HPDE6-E6E7 (cell line): ENCODE data around the gene RTN4RL2.

Source experiments
- DNase-seq: peaks from one replicate; pipeline ENCODE4 v3.0.0; 2011; ENCODE audit warnings: missing footprints; ENCODE audit errors: extremely low spot score

Gene RTN4RL2

GRCh38 chr11:57481315-57481714 lies 21.0 kb downstream of the RTN4RL2 start:
- DNase-seq = no peak

DNA sequence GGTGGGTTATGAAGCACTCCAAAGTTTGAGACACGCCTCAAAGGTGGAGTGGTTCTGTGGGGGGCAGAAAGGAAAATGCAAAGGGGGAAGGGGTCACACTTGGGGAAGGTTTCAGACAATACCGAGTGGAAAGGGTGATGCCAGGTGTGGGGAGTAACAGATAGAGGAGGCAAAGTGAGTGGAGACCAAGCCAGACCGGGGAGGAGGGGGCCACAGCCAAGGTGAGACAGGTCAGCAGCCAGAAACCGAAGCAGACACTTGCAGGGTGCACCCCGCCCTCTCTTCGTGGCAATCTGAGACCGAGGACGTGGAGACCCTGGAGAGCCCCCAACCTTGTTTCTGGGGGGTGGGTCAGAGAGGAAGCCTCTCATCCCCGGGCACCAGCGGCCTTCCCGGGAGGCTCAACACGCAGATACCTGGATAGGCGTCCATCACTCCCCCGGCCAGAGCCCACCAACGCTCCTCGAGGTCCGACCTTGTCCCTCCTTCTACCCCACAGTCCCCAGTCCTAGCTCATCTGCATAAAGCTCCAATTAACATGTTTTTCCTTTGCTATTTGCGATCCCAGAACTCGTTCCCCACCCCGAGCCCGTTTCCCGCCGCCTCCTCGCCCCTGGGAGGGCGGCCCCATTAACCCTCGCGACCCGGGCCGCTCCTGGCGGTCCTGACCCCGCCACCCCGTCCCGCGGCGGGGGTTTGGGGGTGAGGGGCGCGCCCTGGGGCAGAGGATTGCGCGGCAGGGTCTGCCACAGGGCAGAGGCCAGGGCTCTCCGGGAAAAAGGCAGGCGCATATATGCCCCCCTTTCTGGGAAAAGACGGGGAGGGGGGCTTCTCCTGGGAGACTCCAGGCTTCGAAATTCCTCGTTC lies 21.8 kb downstream of the RTN4RL2 start:
- DNase-seq = no peak

DNA sequence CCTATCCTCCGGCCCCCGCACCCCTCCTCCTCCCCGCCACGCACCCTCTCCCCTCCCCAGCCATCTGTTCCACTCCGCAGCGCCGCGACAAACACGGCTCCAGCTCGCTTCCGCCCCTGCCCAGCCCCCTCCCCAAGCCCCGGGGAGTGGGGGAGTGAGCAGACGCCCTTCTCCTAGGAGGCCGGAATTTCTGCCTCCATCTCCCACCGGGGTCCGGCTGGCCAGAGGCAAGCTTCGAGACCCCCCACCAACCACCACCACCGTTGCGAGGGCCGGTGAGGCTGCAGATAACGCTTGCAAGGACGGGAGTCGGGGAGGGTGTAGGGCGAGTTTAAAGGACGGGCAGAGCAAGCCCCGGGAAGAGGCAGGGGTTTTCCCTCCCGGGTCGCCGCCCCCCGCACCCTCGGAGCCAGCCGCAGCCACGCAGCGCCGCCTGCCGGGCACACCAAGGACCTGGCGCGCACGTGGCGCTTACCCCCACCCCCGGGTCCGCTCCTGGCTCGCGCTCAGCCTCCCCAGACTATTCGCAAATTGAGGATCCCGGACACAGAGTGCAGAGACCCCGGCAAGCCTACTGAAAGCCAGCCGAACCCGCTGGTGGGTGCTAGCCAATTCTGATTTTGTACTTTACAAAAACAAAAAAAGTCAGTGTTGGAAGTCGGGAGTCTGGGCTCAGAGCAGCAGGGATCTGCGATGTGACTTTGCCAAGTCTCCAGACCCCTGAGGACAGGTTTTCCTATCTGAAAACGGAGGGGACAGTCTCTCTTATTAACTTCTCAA lies 22.6 kb downstream of the RTN4RL2 start:
- DNase-seq = no peak

DNA sequence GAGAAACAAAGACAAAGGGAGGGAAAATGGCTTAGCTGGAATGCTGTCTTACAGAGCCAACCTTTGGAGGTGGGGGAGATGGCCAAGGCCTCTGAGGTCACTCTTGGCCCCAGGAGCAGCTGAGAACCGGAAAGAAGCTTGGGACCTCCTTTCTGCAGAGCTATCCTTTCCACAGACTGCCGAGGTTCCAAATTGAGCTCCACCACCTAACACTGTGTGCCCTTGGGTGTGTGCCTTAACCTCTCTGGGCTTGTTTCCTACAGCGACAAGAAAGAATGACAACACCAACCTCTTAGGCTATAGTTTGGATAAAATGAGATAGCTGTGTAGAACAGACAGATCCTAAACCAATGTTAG lies 23.2 kb downstream of the RTN4RL2 start:
- no peak for DNase-seq

GRCh38 chr11:57484141-57484710 lies 23.9 kb downstream of the RTN4RL2 start:
- no peak for DNase-seq

DNA sequence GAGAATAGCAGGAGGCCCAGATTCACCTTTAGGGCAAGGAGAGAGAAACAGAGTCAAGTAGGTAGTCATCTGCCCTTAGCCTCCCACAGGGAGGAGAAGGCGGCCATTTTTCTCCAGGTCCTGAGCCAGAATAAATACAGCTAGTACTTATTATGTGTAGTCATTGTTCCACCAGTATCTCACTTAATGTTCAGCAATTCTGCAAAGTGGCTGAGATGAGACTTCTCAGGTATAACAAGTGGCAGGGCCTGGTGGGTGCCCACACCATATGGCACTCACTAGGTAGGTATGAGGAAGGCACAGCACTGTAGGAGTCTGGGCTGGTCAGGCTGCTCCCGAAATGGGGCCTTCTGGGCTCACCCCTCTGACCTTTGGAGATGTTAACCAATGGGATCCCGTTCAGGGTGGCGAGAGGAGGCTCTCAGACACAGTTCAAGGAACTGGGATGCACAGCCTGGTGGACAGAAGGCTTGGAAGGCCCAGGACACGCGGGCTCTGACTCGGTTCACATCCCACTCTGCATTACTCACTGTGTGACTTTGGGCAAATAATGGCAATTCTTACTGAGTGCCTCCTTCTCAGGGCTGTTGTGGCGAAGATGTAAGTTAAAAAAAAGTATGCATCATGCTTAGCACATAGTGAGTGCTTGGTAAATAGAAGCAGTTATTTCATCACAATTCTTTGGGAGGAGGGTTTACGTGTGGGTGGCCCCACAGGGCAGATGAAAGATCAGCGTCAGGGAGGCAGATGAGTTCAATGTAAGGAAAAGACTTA lies 25.1 kb downstream of the RTN4RL2 start:
- no peak for DNase-seq

DNA sequence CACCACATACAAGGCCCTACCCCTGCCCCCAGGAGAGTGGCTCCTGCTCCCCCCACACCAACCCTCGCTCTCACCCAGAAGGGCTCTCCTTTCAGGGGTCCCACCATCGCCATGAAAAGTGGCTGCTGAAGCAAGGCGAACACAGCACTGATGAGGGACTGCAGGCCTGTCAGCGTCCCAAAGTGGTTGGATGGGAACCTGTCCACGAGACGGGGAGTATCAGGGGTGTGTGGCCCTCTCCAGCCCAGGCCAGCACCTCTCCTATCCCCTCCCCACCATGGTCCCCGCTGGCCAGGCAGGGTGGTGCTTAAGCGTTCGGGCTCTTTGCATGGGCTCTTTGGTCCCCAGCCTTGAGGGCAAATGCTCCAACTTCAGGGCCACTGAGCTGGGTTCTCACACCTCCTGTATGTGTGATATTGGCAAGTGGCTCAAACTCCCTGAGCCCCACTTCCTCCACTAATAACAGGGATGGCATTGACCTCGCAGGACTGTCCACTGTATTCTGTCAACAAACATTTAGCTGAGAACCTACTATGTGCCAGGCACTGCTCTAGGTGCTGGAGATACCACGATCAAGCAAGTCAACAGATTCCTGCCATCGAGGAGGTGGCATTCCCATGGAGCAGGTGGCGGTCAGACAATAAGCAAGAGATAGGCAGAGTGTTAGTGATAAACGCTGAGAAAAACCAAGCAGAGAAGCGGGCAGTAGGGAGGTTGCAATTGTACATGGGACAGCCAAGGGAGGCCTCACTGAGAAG lies 26.9 kb downstream of the RTN4RL2 start:
- DNase-seq = no peak

DNA sequence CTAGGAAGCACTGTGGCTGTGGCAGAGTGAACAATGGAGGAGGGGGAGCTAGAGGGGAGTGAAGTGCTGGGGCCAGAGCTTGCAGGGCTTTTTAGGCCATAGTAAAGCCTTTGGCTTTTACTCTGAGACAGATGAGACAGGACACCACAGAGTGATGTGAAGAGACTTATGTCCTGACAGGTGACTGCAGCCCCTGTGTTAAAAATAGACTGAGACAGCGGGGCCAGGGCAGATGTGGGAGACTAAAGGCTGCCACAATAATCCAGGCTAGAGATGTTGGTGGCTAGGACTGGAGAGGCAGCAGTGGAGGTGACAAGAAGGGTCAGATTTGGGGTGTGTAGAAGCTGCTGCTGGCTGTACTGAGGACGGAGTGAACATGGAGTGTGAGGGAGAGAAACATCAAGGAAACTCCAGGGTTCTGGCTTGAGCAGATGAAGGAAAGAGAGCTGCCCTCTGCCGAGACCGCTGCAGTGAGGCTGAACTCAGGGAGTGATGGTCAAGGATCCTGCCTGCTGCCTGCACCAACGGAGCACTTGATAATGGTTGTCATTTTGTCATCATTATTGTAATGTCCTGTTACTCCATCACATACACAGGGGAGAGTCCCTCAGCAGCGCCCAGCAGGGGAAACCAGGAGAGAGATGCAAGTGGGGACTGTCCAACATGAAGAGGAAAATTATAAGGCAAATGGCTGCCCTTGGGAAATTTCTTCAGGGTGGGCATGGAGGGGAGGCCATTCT lies 27.8 kb downstream of the RTN4RL2 start:
- DNase-seq = no peak

GRCh38 chr11:57490456-57491248 lies 30.3 kb downstream of the RTN4RL2 start:
- no peak for DNase-seq

DNA sequence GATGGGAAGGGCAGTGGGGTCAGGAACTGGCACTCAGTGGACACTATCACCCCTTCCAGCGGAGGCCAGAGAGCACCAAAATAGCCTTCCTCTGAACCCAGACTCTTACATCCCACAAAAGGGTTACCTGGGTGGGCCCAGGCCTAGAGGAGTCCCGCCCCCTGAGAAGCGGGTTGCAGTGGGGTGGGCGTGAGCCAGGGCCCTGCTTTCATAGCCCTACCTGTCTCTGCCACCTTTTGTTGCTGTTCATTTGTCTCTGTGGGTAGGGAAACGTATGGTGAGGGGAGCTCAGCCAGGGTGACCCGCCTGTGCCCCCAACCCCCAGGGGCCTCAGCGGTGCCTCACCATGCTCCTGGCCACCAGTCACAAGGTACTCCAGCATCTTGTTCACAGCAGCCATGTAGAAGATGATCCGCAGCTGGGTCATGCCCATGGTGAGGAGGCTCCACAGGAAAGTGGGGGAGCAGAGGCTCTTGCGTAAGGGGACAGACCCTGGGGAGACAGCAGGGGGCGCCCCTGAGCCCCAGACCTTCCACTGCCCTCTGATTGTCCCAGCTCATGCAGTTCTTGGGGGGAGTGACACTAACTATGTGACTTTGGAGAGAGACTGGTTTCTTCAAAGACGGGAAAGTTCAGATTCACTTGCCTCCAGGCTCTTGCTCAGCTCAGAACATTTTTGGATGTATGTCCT lies 31.2 kb downstream of the RTN4RL2 start:
- DNase-seq = no peak

DNA sequence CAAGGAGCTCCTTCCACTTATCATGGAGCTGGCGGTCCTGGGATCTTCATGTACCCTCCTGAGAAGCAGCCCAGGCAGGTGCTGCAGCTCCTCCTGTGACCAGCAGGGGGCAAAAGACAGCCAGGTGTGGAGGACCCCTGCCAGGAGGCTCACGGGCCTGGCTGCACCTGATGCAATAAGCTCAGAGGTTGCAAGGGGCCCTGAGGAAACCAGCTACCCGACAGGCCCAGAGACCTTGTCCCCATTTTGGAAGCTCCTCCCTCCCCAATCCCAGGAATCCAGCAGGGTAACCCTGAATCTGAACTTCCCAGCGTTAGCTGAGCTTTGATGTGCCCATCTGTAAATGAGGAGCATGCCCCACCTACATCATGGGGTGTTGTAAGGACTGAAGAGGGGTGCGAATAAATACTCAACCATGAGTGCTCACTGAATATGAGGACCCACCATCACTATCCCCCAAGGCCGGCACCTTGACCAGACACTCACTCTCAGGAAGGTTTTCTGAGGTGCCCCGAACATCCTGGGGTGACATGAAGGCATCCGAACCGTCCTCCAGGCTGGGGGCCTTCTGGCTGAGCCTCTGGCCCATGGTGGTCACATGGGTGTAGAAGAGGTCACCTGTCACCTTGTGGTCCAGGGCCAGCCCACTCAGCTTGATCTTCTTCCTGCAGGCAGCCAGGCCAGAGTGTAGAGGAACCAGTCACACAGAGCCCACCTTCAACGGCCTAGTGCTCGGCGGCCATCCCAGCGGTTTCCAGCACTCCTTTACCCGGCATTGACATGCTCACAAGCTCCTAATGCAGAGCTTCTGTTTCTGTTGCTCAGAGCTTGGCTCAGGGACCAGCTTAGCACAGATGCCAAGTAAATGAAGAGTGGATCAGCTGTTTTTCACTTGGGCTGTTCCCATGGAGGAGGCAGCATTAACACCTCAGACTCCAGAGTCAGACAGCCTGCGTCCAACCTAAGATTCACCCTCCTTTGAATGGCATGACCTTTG lies 33.5 kb downstream of the RTN4RL2 start:
- peak; percentile 67 for DNase-seq

GRCh38 chr11:57496109-57496820 lies 35.9 kb downstream of the RTN4RL2 start:
- DNase-seq = no peak

DNA sequence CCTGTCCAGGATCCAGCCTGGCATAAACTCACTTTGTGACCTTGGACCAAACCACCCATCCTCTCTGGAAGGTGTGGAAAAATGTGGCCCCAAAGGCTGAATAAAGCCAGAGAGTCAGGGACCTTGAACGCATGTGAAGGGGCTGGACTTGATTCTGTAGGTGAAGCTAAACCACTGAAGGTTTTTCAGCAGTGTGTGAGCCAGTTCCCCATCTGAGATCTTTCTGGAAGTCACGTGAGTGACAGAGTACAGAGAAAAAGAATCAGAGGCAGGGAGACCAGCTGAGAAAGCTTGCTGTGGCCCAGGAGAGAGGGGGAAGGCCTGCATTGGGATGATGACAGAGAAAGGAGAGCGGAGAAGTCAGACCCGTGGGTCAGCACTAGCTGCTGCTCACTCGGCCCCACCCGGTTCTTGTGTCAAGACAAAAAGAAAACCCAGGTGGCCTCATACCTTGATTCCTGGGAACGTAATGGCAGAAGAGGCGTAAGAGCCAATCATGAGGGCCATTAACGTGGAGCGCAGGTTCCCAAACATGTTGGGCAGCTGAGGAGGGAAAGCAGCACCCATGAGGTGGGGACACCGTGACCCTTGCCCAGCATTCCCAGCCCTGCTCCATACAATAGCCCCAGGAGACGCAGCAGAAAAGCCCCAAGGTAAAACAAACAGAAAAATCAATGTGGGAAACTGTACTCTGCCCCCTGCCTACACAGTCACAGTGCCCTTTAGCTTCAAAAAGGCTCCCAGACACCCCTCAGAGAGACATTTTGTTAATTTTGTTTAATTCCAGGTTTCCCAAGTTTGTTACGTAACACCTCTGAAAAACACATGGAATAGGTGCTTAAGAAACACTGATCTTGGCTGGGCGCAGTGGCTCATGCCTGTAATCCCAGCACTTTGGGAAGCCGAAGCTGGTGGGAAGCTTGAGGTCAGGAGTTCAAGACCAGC lies 37.2 kb downstream of the RTN4RL2 start:
- DNase-seq = no peak

GRCh38 chr11:57498540-57498939 lies 38.2 kb downstream of the RTN4RL2 start:
- no peak for DNase-seq

DNA sequence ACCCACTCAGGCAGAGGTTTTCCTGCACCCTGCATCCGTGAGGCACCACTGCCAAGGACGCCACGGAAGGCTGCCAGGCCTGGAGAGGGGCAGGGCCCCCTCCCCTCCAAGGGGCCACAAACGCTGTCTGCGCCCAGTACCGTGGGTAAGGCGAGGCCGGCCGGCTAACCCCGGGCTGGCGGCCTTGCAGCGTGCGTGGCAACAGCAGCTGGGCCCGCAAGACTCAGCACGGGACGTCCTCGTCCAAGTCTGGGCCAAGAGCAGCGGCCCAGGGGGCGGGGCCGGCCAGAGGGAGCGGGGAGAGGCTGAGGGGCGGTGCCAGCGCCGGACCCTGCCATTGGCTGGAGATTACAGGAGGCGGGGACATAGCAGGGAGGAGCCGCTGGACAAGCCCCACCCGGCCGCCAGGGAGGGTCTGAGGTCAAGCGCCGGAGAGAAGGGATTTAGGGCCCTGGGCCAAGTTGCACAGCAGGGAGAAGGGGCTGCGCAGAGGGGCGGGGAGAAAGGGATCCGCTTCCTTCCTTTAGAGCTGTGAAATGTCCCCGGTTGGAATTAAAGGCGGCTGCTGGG lies 39.2 kb downstream of the RTN4RL2 start:
- peak; percentile 97 for DNase-seq

DNA sequence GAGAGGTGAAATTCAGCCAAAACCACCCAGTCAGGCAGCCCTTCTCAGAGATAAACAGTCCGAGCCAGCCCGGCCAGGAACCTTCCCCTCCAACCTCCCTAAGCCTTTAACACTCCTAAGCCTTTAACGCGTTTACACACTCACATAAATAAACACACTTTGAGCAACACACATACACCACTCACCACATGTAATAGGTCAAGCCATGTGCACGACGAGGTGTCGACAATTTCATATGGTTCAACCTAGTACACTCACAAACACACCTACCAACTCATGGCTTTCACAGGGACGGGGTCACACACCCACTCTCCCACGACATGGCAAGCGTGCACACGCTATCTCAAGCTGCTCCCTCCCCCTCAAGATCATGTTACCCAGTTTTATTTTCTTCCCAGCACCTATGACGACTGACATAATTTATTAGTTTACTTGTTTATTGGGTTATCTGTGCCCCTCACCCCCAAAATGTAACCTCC lies 39.7 kb downstream of the RTN4RL2 start:
- DNase-seq = no peak
